GM18520 (cell line): ENCODE measurements around the gene EPN1.
"Not testable (repeated sequence)": the region's sequence is repeated elsewhere in the genome, so short reads cannot be mapped to it uniquely, and the experiment has no call there.

Experiments
- ATAC-seq: cut with Tn5 transposase; IDR thresholded peaks from one replicate; pipeline ENCODE4 v1.9.1; 2021; ENCODE audit not compliant: unreplicated experiment

The EPN1 gene

DNA sequence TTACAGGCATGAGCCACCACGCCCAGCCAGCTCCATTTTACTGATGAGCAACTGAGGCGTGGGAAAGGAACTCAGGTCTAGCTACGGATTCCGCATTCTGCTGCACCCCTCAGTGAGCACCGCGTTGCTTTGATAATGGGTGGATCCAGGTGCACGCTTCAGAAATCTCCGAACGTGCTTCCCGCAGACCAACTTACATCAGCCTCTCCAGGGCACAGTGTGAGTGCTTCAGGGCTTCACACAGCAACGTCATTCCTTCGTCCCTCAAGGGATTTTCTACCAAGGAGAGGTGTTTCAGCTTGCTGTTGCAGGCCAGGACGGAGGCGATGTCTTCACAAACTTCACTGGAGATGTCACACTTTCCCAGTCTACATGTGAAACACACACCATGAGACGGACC is 41.5 kb downstream of the EPN1 start:
- ATAC-seq, result no peak

DNA sequence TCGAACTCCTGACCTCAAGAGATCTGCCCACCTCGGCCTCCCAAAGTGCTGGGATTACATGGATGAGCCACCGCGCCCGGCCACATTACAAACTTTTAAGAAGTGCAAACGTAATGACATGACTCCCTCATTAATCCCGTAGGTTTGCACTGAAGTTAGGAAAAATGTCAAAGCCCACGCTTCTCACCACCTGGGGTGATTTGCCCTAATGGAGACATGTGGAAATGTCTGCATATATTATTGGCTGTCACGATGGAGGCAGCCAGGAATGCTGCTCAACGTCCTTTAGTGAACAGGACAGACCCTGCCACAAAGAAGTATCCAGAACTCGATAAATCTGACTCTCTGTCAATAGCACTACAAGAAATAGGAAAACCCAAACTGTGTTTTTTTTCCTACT is 42.2 kb downstream of the EPN1 start:
- no peak for ATAC-seq

DNA sequence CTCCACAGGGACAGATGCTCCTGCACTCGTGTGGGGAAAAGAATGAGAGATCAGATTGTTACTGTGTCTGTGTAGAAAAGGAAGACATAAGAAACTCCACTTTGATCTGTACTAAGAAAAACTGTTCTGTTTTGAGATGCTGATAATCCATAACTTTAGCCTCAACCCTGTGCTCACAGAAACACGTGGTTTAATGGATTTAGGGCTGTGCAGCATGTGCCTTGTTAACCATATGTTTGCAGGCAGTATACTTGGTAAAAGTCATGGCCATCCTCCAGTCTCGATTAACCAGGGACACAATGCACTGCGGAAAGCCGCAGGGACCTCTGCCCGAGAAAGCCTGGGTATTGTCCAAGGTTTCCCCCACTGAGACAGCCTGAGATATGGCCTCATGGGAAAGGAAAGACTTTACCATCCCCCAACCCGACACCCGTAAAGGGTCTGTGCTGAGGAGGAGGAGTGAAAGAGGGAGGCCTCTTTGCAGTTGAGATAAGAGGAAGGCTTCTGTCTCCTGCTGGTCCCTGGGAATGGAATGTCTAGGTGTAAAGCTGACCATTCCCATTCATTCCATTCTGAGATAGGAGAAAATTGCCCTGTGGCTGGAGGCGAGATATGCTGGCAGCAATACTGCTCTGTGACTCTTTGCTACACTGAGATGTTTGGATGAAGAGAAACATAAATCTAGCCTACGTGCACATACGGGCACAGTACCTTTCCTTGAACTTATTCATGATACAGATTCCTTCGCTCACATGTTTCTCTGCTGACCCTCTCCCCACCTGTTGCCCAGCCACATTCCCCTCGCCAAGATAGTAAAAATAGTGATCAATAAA is 43.1 kb downstream of the EPN1 start:
- not testable (repeated sequence) for ATAC-seq

DNA sequence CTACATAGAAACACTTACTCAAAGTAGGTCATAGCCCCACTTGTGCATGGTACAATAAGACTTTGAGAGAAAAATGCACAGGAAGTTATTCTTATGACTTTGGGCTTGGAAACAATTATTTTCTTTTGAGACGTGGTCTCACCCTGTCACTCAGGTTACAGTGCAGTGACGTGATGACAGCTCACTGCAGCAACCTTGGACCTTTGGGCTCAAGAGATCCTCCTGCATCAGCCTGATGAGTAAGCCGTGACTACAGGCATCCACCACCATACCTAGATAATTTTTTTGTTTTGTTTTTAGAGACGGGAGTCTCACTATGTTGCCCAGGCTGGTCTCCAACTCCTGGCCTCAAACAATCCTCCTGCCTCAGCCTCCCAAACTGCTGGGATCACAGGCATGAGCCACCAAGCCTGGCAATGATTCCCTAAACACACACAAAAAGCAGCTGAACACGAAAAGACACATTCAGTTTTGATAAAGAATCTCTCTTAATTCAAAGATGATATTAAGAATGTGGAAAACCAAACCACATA is 45.3 kb downstream of the EPN1 start:
- ATAC-seq, result no peak

DNA sequence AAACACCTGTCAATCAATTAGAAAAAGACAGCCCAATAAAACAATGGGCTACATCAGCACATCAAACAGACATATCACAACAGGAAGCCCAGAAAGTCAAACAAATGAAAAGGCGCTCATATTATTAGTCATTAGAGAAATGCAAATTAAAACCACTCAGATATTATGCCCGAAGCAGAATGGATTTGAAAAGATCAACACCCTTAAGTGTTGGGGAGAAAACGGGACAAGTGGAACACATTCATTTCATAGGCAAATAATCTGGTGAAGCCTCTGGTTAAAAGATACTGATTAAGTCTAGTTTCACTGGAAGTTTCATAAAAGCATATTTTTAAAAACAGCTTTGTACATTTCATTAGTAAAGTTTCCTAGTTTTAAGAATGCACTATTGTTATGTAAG is 45.8 kb downstream of the EPN1 start:
- no peak for ATAC-seq

DNA sequence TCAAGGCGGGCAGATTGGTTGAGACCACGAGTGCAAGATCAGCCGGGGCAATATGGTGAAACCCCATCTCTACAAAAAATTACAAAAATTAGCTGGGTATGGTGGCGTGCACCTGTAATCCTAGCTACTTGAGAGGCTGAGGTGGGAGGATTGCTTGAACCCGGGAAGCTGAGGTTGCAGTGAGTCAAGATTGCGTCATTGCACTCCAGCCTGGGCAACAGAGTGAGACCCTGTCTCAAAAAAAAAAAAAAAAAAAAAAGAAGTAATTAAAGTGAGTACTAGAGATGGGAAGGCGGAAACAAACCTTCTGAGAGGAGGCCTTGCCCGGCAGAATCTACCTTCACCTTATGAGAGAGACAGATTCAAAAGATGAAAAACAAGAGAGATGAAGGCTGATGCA is 48.5 kb downstream of the EPN1 start:
- ATAC-seq, result no peak

DNA sequence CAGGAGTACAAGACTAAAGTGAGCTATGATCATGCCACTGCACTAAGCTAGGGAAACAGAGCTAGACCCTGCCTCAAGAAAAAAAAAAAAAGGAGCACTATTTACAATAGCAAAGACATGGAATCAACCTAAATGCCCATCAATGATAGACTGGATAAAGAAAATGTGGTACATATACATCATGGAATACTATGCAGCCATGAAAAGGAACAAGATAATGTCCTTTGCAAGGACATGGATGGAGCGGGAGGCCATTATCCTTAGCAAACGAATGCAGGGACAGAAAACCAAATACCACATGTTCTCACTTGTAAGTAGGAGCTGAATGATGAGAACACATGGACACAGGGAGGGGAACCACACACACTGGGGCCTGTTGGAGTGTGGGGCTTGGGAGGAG is 55.4 kb downstream of the EPN1 start:
- not testable (repeated sequence) for ATAC-seq

DNA sequence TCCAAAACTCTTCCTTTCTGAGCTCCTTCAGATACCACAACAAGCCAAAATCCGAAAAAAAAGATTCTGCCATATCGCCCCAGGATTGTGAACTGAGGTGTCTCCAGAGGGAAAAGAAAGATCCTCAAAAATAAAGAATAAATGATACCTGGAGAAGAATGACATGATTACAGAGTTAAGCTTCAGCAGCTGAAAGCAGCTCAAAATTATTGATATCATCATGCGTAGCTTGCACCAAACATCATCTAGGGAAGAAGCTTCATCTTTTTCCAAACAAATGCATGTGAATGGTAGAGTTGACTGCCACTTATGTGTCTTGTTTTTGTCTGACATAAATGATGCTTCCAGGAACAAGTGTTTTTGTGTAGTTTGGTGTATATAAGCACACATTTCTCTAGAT is 63.3 kb downstream of the EPN1 start, which contains the start of gene NLRP9:
Gene NLRP9, minus strand, starts transcription at position 101 of the 400 bp plus-strand sequence. Its CDS starts 28 bp downstream, at position 73.
- no peak for ATAC-seq

DNA sequence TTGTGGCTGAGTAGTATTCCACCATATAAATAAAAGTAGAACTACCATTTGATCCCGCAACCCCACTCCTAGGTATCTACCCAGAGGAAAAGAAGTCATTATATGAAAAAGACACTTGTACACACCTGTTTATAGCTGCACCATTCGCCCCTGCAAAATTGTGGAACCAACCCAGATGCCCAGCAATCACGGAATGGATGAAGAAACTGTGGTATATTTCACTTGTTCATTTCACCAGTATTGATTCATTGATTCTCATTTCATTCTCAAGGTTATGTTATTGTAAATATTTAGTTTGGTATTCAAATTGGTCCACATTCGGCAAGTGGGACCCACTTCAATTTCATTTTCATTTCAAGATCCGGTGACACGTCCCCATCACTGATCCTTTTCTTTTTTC is 75.7 kb downstream of the EPN1 start:
- ATAC-seq, result no peak

DNA sequence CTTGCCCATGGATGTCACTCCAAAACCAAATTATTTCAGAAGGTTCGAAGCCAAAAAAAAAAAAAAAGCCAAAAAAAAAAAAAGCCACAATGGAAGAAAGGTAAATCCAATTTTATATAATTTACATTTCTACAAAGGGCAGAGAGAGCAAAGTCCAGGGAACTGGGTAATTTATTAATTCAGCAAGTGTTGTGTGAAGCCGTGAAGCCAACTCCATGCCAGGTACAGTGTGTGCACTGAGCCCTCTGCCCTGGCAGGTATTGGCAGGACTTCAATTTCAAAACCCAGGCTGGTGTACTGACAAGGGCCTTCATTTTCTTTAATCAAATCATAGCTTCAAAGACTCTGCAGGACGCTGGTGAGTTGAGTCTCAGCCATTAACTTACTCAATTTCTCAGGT is 78.4 kb downstream of the EPN1 start:
- ATAC-seq, result no peak

DNA sequence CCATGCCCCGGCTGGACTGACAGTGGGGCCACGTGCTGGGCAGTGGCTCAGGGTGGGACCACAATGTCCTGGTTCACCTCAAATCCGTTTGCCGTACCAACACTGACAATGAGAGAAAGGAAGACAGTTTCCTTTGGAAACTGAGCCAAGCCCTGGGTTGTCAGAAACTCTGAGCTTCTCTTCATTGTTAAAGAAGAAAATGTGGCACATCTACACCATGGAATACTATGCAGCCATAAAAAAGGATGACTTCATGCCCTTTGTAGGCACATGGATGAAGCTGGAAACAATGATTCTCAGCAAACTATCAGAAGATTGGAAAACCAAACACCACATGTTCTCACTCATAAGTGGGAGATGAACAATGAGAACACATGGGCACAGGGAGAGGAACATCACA is 81.8 kb downstream of the EPN1 start:
- not testable (repeated sequence) for ATAC-seq

DNA sequence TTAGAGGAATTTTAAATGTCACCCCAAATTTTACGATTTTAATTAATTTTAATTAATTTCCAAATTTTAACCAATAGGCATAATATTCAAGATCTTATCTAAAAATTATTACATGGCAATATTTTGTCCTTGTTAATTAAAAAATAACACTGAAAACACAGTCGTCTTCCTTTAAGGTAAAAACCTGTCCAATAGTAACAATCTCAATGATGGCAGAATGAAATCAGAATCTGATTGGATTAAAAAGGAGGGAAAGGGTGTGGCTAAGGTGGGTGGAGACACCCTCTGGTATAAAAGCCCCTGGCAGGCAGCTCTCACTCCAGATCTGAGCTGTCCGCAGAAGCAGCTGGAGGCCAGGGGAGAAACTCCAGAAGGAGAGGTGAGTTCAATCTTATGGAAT is 83.8 kb downstream of the EPN1 start, which contains the start of gene RFPL4A:
Gene RFPL4A, plus strand, starts transcription at position 301 of the 400 bp plus-strand sequence. CDS start 2,704 bp downstream, outside the sequence.
- ATAC-seq, result not testable (repeated sequence)
